GM23338 (cell line): ENCODE results near the gene RSBN1L. TPM values are rescaled to one million over a fixed set of nuclear protein-coding genes. Genes with fewer than 3 reads are reported as not detected.
A peak's percentile ranks its signal among the peaks of the same experiment; 100 is the strongest.

Experiments used
- ATAC-seq: fragments of 200-7000 bp; cut with Tn5 transposase; 3 replicates; pipeline ENCODE4 v1.9.1; 2020
- DNase-seq: peaks from one replicate; pipeline ENCODE4 v3.0.0-alpha.2; 2015; ENCODE audit warnings: low spot score
- H2AFZ ChIP-seq: fragments of 200-600 bp; sonication (generic); 2 replicates; pipeline ENCODE4 v1.8.0; 2016; ENCODE audit warnings: antibody characterized with exemption, mild to moderate bottlenecking, moderate library complexity
- H3F3A ChIP-seq: fragments of 200-600 bp; sonication (generic); replicated peaks from 2 replicates; pipeline ENCODE4 v1.8.0; 2017; ENCODE audit warnings: antibody characterized with exemption, mixed run types, low read depth
- H3K27ac ChIP-seq: fragments of 200-600 bp; sonication (generic); 2 replicates; pipeline ENCODE4 v1.6.1; 2016; ENCODE audit warnings: low read depth
- H3K27me3 ChIP-seq: fragments of 200-600 bp; sonication (generic); 2 replicates; pipeline ENCODE4 v1.8.0; 2016; ENCODE audit warnings: mild to moderate bottlenecking, mixed run types, moderate library complexity; ENCODE audit not compliant: insufficient read depth
- H3K36me3 ChIP-seq: fragments of 200-600 bp; sonication (generic); 2 replicates; pipeline ENCODE4 v1.8.0; 2016; ENCODE audit warnings: mild to moderate bottlenecking; ENCODE audit not compliant: insufficient read depth
- H3K4me1 ChIP-seq: fragments of 200-600 bp; sonication (generic); 2 replicates; pipeline ENCODE4 v1.8.0; 2016; ENCODE audit warnings: mild to moderate bottlenecking, moderate library complexity; ENCODE audit not compliant: insufficient read depth
- H3K4me2 ChIP-seq: fragments of 200-600 bp; sonication (generic); 2 replicates; pipeline ENCODE4 v1.7.1; 2017; ENCODE audit warnings: mixed run types
- H3K4me3 ChIP-seq: fragments of 200-600 bp; sonication (generic); 2 replicates; pipeline ENCODE4 v1.6.1; 2016; ENCODE audit warnings: mixed run types
- H3K79me2 ChIP-seq: fragments of 200-600 bp; sonication (generic); replicated peaks from 2 replicates; pipeline ENCODE4 v1.8.0; 2017; ENCODE audit warnings: mild to moderate bottlenecking; ENCODE audit not compliant: insufficient read depth
- H3K9me2 ChIP-seq: fragments of 200-600 bp; sonication (generic); 2 replicates; pipeline ENCODE4 v1.8.0; 2017; ENCODE audit not compliant: insufficient read depth
- H4K20me1 ChIP-seq: fragments of 200-600 bp; sonication (generic); replicated peaks from 2 replicates; pipeline ENCODE4 v1.8.0; 2017; ENCODE audit warnings: mild to moderate bottlenecking; ENCODE audit not compliant: insufficient read depth
- H3K27ac Mint-ChIP-seq: 2 replicates; pipeline ENCODE4 v1.8.0; 2020; ENCODE audit warnings: inconsistent platforms, mild to moderate bottlenecking, moderate library complexity, mixed read lengths
- H3K27me3 Mint-ChIP-seq: 3 replicates; pipeline ENCODE4 v1.8.0; 2022; ENCODE audit warnings: low read depth, mild to moderate bottlenecking, moderate library complexity, mixed read lengths, inconsistent platforms; ENCODE audit not compliant: insufficient read depth, poor library complexity
- H3K36me3 Mint-ChIP-seq: 3 replicates; pipeline ENCODE4 v1.8.0; 2021; ENCODE audit warnings: low read depth, mild to moderate bottlenecking, inconsistent platforms, moderate library complexity, mixed read lengths
- H3K4me1 Mint-ChIP-seq: 3 replicates; pipeline ENCODE4 v1.8.0; 2020; ENCODE audit warnings: mild to moderate bottlenecking, inconsistent platforms, mixed read lengths
- H3K4me3 Mint-ChIP-seq: 3 replicates; pipeline ENCODE4 v1.8.0; 2021; ENCODE audit warnings: moderate library complexity, mild to moderate bottlenecking, inconsistent platforms, mixed read lengths
- H3K9me3 Mint-ChIP-seq: 3 replicates; pipeline ENCODE4 v1.8.0; 2020; ENCODE audit warnings: moderate library complexity, mild to moderate bottlenecking, inconsistent platforms, mixed read lengths
- JUNB ChIP-seq: IDR thresholded peaks from one replicate; pipeline ENCODE4 v1.6.1; 2016; ENCODE audit warnings: antibody characterized with exemption; ENCODE audit not compliant: unreplicated experiment
- POLR2AphosphoS5 ChIP-seq: IDR thresholded peaks from 2 replicates; pipeline ENCODE4 v1.6.1; 2016; ENCODE audit warnings: antibody characterized with exemption, low read depth
- STAT1 ChIP-seq: IDR thresholded peaks from one replicate; pipeline ENCODE4 v1.6.1; 2016; ENCODE audit warnings: antibody characterized with exemption; ENCODE audit not compliant: unreplicated experiment
- ZNF114 ChIP-seq: fragments of 250-450 bp; sonication (Bioruptor Pico); IDR thresholded peaks from 2 replicates; pipeline ENCODE4 v1.5.0; 2020; ENCODE audit warnings: mild to moderate bottlenecking, moderate library complexity
- ZNF331 ChIP-seq: fragments of 250-450 bp; sonication (Bioruptor Pico); IDR thresholded peaks from 2 replicates; pipeline ENCODE4 v1.5.0; 2020; ENCODE audit warnings: low read depth, mild to moderate bottlenecking, moderate library complexity
- polyA plus RNA-seq: library from polyadenylated mRNA; unstranded; fragments of >200 nt; fragmentation: Nextera tagmentation; extraction: Ambion mirVana; gene quantifications from 2 replicates; pipeline ENCODE4 v1.2.1, GENCODE V29; 2016
- total RNA-seq: library from RNA; depleted of rRNA; stranded (reverse); fragments of >200 nt; shearing (Covaris generic); gene quantifications from 2 replicates; pipeline ENCODE4 v1.2.3, GENCODE V29; 2014
- TF ChIP-seq, protein P1 (sequence below), 2 experiments: fragments of 200-600 bp in 1 of 2; sonication (generic) in 1 of 2; conservative IDR thresholded peaks; 2 replicates each; pipeline versions ENCODE4 v1.5.1 to v1.6.1; 2016 to 2017; ENCODE audit warnings: antibody characterized with exemption in 2 of 2, low read depth in 2 of 2, mild to moderate bottlenecking in 2 of 2, moderate library complexity in 1 of 2
- TF ChIP-seq, protein P2 (sequence below): IDR thresholded peaks from 2 replicates; pipeline ENCODE4 v1.6.1; 2016; ENCODE audit warnings: antibody characterized with exemption
- TF ChIP-seq, protein P3 (sequence below): fragments of 250-450 bp; sonication (Bioruptor Pico); IDR thresholded peaks from 2 replicates; pipeline ENCODE4 v1.5.0; 2020; ENCODE audit warnings: mild to moderate bottlenecking, moderate library complexity

Gene RSBN1L
- total and polyA plus RNA-seq, 2 experiments from 2014 or later, result 9.7 to 19.7 TPM

GRCh38 chr7:77649716-77650349, 46.4 kb upstream of the RSBN1L start:
- no peaks in the 10 kb centered on the region for H3K27me3 ChIP-seq
- no peaks in the 10 kb centered on the region for H3K9me2 ChIP-seq
- no peak overlapping the region for H3K4me2 ChIP-seq
- H3K79me2 ChIP-seq, result no peaks in the 10 kb centered on the region
- peaks cover 11% of the 10 kb centered on the region for H3K27me3 Mint-ChIP-seq
- H3F3A ChIP-seq, result 0 out of 2 replicates have a peak, but pooled peaks cover 5% of the 10 kb centered on the region
- H3K4me3 Mint-ChIP-seq, result no peak overlapping the region
- TF ChIP-seq POLR2AphosphoS5 (no peak), STAT1 (no peak), ZNF114 (no peak), ZNF331 (CRISPR knock-in tag) (no peak), JUNB (no peak)
- TF ChIP-seq, protein P1, sequence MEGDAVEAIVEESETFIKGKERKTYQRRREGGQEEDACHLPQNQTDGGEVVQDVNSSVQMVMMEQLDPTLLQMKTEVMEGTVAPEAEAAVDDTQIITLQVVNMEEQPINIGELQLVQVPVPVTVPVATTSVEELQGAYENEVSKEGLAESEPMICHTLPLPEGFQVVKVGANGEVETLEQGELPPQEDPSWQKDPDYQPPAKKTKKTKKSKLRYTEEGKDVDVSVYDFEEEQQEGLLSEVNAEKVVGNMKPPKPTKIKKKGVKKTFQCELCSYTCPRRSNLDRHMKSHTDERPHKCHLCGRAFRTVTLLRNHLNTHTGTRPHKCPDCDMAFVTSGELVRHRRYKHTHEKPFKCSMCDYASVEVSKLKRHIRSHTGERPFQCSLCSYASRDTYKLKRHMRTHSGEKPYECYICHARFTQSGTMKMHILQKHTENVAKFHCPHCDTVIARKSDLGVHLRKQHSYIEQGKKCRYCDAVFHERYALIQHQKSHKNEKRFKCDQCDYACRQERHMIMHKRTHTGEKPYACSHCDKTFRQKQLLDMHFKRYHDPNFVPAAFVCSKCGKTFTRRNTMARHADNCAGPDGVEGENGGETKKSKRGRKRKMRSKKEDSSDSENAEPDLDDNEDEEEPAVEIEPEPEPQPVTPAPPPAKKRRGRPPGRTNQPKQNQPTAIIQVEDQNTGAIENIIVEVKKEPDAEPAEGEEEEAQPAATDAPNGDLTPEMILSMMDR (conservative IDR thresholded peaks at IDR 0.05; ENCODE audit: low read depth in 2 of 2), result no peak
- TF ChIP-seq, protein P2, sequence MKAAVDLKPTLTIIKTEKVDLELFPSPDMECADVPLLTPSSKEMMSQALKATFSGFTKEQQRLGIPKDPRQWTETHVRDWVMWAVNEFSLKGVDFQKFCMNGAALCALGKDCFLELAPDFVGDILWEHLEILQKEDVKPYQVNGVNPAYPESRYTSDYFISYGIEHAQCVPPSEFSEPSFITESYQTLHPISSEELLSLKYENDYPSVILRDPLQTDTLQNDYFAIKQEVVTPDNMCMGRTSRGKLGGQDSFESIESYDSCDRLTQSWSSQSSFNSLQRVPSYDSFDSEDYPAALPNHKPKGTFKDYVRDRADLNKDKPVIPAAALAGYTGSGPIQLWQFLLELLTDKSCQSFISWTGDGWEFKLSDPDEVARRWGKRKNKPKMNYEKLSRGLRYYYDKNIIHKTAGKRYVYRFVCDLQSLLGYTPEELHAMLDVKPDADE, result no peak
- TF ChIP-seq, protein P3, sequence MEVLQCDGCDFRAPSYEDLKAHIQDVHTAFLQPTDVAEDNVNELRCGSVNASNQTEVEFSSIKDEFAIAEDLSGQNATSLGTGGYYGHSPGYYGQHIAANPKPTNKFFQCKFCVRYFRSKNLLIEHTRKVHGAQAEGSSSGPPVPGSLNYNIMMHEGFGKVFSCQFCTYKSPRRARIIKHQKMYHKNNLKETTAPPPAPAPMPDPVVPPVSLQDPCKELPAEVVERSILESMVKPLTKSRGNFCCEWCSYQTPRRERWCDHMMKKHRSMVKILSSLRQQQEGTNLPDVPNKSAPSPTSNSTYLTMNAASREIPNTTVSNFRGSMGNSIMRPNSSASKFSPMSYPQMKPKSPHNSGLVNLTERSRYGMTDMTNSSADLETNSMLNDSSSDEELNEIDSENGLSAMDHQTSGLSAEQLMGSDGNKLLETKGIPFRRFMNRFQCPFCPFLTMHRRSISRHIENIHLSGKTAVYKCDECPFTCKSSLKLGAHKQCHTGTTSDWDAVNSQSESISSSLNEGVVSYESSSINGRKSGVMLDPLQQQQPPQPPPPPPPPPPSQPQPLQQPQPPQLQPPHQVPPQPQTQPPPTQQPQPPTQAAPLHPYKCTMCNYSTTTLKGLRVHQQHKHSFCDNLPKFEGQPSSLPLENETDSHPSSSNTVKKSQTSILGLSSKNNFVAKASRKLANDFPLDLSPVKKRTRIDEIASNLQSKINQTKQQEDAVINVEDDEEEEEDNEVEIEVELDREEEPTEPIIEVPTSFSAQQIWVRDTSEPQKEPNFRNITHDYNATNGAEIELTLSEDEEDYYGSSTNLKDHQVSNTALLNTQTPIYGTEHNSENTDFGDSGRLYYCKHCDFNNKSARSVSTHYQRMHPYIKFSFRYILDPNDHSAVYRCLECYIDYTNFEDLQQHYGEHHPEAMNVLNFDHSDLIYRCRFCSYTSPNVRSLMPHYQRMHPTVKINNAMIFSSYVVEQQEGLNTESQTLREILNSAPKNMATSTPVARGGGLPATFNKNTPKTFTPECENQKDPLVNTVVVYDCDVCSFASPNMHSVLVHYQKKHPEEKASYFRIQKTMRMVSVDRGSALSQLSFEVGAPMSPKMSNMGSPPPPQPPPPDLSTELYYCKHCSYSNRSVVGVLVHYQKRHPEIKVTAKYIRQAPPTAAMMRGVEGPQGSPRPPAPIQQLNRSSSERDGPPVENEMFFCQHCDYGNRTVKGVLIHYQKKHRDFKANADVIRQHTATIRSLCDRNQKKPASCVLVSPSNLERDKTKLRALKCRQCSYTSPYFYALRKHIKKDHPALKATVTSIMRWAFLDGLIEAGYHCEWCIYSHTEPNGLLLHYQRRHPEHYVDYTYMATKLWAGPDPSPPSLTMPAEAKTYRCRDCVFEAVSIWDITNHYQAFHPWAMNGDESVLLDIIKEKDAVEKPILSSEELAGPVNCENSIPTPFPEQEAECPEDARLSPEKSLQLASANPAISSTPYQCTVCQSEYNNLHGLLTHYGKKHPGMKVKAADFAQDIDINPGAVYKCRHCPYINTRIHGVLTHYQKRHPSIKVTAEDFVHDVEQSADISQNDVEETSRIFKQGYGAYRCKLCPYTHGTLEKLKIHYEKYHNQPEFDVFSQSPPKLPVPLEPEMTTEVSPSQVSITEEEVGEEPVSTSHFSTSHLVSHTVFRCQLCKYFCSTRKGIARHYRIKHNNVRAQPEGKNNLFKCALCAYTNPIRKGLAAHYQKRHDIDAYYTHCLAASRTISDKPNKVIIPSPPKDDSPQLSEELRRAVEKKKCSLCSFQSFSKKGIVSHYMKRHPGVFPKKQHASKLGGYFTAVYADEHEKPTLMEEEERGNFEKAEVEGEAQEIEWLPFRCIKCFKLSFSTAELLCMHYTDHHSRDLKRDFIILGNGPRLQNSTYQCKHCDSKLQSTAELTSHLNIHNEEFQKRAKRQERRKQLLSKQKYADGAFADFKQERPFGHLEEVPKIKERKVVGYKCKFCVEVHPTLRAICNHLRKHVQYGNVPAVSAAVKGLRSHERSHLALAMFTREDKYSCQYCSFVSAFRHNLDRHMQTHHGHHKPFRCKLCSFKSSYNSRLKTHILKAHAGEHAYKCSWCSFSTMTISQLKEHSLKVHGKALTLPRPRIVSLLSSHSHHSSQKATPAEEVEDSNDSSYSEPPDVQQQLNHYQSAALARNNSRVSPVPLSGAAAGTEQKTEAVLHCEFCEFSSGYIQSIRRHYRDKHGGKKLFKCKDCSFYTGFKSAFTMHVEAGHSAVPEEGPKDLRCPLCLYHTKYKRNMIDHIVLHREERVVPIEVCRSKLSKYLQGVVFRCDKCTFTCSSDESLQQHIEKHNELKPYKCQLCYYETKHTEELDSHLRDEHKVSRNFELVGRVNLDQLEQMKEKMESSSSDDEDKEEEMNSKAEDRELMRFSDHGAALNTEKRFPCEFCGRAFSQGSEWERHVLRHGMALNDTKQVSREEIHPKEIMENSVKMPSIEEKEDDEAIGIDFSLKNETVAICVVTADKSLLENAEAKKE (CRISPR knock-in tag), result no peak
- H3K36me3 Mint-ChIP-seq, result peaks cover 13% of the 10 kb centered on the region; the same call in 2 of the 3 replicates
- no peaks in the 10 kb centered on the region for H3K9me3 Mint-ChIP-seq
- H4K20me1 ChIP-seq, result no peaks in the 10 kb centered on the region
- H2AFZ ChIP-seq, result no peak overlapping the region
- DNase-seq, result peak; percentile 11
- peaks cover under 1% of the 10 kb centered on the region for H3K36me3 ChIP-seq
- no peak for ATAC-seq
- no peak overlapping the region for H3K27ac Mint-ChIP-seq
- no peak overlapping the region for H3K4me3 ChIP-seq
- H3K27ac ChIP-seq, result peak overlapping the region; percentile 70
- peaks cover 7% of the 10 kb centered on the region; the same call in 1 of the 2 replicates for H3K4me1 ChIP-seq
- H3K4me1 Mint-ChIP-seq, result no peaks in the 10 kb centered on the region
